GM18511 (cell line): ENCODE results near the gene MMP3.

Experiments
- ATAC-seq: cut with Tn5 transposase; IDR thresholded peaks from one replicate; pipeline ENCODE4 v1.9.1; 2021; ENCODE audit warnings: mild to moderate bottlenecking, moderate library complexity; ENCODE audit not compliant: unreplicated experiment

The MMP3 gene

GRCh38 chr11:102792604-102793003, 50.8 kb downstream of the MMP3 start:
- ATAC-seq: no peak

GRCh38 chr11:102791271-102792036, 52.0 kb downstream of the MMP3 start:
- ATAC-seq: no peak

GRCh38 chr11:102788334-102788995, 54.9 kb downstream of the MMP3 start:
- ATAC-seq: no peak
